ENCODE results near the gene NTN5. TPM values are rescaled to one million over a fixed set of nuclear protein-coding genes. Genes with fewer than 3 reads are reported as not detected.
A peak's percentile ranks its signal among the peaks of the same experiment; 100 is the strongest.

The NTN5 gene
- total and polyA plus RNA-seq, 9 of the 15 experiments (the other 6 are each of a cell fraction or from before 2014, with no cell fraction given): not detected

GRCh38 chr19:48714759-48715675, 42.2 kb upstream of the NTN5 start:
- POLR2A ChIA-PET: interaction anchor here (0.7 to 1.5 kb wide), 4 partner anchors 10 to 33 kb away, joined by 3 to 10 read pairs (median 4); no protein-coding TSS in a partner anchor
- TF ChIP-seq ZBTB40 (IDR thresholded peaks at IDR 0.05): peak; percentile 55
- TF ChIP-seq ZBTB40 (CRISPR knock-in tag; IDR thresholded peaks at IDR 0.05): no peak
- TF ChIP-seq ARID1B (IDR thresholded peaks at IDR 0.05): 0 out of 2 replicates have a peak, but pooled peaks have one; percentile 15
- 0 out of 2 replicates have a peak, but pooled peaks have one; percentile 30 for TF ChIP-seq MTA2 (IDR thresholded peaks at IDR 0.05; ENCODE audit: low read depth)
- no peak for TF ChIP-seq BMI1 (IDR thresholded peaks at IDR 0.05; ENCODE audit: low read length)
- TF ChIP-seq ZBTB7A (IDR thresholded peaks at IDR 0.05; ENCODE audit: borderline replicate concordance, control insufficient read depth, low read depth, low read length): peak; percentile 36; the same call in 1 of the 2 replicates
- peak in 1 of 2 experiments; percentile 34; a peak in 1 of 4 replicates for TF ChIP-seq HDAC1 (IDR thresholded peaks at IDR 0.05)
- 0 out of 2 replicates have a peak, but pooled peaks have one; percentile 38 for TF ChIP-seq MIER1 (IDR thresholded peaks at IDR 0.05; ENCODE audit: low read depth)
- TF ChIP-seq OTX1 (CRISPR knock-in tag; IDR thresholded peaks at IDR 0.05): peak; percentile 35; the same call in 1 of the 2 replicates
- TF ChIP-seq TAL1 (IDR thresholded peaks at IDR 0.05): no peak
- TF ChIP-seq SMARCA4 (IDR thresholded peaks at IDR 0.05): 0 out of 2 replicates have a peak, but pooled peaks have one; percentile 14
- 0 out of 2 replicates have a peak, but pooled peaks have one; percentile 24 for TF ChIP-seq ZNF764 (CRISPR knock-in tag; IDR thresholded peaks at IDR 0.05; ENCODE audit: low read depth)

More at GRCh38 chr19:48714759-48715675, 42.2 kb upstream of the NTN5 start:
- Histone ChIP-seq H3K36me3 (ENCODE audit: control insufficient read depth, insufficient read depth, low read length) (no peaks in the 10 kb centered on the region), H3K9me3 (replicated peaks; ENCODE audit: control insufficient read depth, insufficient read depth, low read depth, low read length) (no peaks in the 10 kb centered on the region), H2AFZ (ENCODE audit: low read depth, low read length) (peak overlapping the region; percentile 90), H3K4me2 (ENCODE audit: insufficient read depth, low read length) (peak overlapping the region; percentile 85), H3K27me3 (ENCODE audit: control insufficient read depth in 2 of 2, insufficient read depth in 2 of 2, low read length in 2 of 2) (no peaks in the 10 kb centered on the region), H3K27ac (ENCODE audit: extremely low read depth, low read depth, low read length) (peak overlapping the region; percentile 70), H3K79me2 (ENCODE audit: control insufficient read depth, insufficient read depth, low read length) (peaks cover 7% of the 10 kb centered on the region; the same call in 1 of the 3 replicates), H3K9me1 (ENCODE audit: control insufficient read depth, insufficient read depth, low read length) (no peaks in the 10 kb centered on the region), H3K4me1 (replicated peaks in 1 of 2; ENCODE audit: control insufficient read depth in 2 of 2, insufficient read depth in 2 of 2, low read length in 2 of 2) (peaks cover 18 to 51% of the 10 kb centered on the region in 2 experiments), H3K4me3 (peak overlapping the region; percentile 54), H3K9ac (ENCODE audit: insufficient read depth in 1 of 2, low read depth in 2 of 2, low read length in 2 of 2) (peak overlapping the region; percentile 61 to 80), H4K20me1 (replicated peaks; ENCODE audit: control insufficient read depth, insufficient read depth, low read length) (no peaks in the 10 kb centered on the region)
- WGBS (ENCODE audit: insufficient coverage, low coverage, missing lambda C conversion rate): 37% methylated on average over 24 of the region's 26 CpGs
- FAIRE-seq (no peak), ATAC-seq (no peak), DNase-seq (ENCODE audit: extremely low read depth in 1 of 4, low spot score in 3 of 4) (no peak)
- intact Hi-C loops (cut with micrococcal nuclease): loop anchor here (2.0 kb wide), 1 partner anchor 40 kb away; no protein-coding TSS in a partner anchor
- no TSS peak for BruUV-seq (replicated peaks)
- CTCF ChIA-PET (ENCODE audit: low intra/inter-chr PET ratio): no interaction called here
- in situ Hi-C loops (cut with MboI): no loop called here
